ENCODE results near the gene MAST3. TPM values are rescaled to one million over a fixed set of nuclear protein-coding genes. Genes with fewer than 3 reads are reported as not detected.

MAST3 gene
- total and polyA plus RNA-seq, 2 of the 13 experiments (the other 11 are each of a cell fraction or from before 2014, with no cell fraction given), result 4.1 to 4.6 TPM

DNA sequence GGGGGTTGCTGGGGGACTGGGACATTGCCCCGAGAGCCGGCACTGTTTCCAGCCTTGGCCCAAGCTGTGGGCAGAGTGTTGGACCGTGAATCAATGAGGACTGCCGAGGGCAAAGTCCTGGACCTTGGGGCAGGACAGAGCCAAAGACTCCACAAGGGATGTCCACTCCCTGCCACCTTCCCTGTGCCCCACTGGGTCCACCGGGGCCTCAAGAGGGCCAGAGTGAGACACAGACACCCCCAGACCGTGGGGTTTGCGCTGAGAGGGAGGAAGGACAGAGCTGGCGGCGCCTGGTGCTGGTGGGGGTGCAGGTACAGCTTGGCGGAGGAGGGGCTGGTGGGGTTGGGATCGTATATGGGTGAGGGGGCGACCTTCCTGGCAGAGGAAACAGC lies 11.8 kb downstream of the MAST3 start (continued):
- TF ChIP-seq, protein P1, sequence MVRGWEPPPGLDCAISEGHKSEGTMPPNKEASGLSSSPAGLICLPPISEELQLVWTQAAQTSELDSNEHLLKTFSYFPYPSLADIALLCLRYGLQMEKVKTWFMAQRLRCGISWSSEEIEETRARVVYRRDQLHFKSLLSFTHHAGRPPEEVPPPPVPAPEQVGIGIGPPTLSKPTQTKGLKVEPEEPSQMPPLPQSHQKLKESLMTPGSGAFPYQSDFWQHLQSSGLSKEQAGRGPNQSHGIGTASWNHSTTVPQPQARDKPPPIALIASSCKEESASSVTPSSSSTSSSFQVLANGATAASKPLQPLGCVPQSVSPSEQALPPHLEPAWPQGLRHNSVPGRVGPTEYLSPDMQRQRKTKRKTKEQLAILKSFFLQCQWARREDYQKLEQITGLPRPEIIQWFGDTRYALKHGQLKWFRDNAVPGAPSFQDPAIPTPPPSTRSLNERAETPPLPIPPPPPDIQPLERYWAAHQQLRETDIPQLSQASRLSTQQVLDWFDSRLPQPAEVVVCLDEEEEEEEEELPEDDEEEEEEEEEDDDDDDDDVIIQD (CRISPR knock-in tag; IDR thresholded peaks at IDR 0.05; ENCODE audit: low read depth), result no peak
- TF ChIP-seq, protein P2, sequence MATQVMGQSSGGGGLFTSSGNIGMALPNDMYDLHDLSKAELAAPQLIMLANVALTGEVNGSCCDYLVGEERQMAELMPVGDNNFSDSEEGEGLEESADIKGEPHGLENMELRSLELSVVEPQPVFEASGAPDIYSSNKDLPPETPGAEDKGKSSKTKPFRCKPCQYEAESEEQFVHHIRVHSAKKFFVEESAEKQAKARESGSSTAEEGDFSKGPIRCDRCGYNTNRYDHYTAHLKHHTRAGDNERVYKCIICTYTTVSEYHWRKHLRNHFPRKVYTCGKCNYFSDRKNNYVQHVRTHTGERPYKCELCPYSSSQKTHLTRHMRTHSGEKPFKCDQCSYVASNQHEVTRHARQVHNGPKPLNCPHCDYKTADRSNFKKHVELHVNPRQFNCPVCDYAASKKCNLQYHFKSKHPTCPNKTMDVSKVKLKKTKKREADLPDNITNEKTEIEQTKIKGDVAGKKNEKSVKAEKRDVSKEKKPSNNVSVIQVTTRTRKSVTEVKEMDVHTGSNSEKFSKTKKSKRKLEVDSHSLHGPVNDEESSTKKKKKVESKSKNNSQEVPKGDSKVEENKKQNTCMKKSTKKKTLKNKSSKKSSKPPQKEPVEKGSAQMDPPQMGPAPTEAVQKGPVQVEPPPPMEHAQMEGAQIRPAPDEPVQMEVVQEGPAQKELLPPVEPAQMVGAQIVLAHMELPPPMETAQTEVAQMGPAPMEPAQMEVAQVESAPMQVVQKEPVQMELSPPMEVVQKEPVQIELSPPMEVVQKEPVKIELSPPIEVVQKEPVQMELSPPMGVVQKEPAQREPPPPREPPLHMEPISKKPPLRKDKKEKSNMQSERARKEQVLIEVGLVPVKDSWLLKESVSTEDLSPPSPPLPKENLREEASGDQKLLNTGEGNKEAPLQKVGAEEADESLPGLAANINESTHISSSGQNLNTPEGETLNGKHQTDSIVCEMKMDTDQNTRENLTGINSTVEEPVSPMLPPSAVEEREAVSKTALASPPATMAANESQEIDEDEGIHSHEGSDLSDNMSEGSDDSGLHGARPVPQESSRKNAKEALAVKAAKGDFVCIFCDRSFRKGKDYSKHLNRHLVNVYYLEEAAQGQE (IDR thresholded peaks at IDR 0.05; ENCODE audit: borderline replicate concordance in 1 of 2, low read depth in 1 of 2, low read length in 2 of 2), result no peak
- no peak for TF ChIP-seq CENPT (CRISPR knock-in tag; IDR thresholded peaks at IDR 0.05; ENCODE audit: low read depth)
- TF ChIP-seq, protein P3, sequence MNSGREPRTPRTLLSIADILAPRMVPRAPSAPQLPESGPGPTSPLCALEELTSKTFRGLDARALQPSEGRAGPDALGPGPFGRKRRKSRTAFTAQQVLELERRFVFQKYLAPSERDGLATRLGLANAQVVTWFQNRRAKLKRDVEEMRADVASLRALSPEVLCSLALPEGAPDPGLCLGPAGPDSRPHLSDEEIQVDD (CRISPR knock-in tag; IDR thresholded peaks at IDR 0.05; ENCODE audit: borderline replicate concordance), result no peak
- TF ChIP-seq, protein P4, sequence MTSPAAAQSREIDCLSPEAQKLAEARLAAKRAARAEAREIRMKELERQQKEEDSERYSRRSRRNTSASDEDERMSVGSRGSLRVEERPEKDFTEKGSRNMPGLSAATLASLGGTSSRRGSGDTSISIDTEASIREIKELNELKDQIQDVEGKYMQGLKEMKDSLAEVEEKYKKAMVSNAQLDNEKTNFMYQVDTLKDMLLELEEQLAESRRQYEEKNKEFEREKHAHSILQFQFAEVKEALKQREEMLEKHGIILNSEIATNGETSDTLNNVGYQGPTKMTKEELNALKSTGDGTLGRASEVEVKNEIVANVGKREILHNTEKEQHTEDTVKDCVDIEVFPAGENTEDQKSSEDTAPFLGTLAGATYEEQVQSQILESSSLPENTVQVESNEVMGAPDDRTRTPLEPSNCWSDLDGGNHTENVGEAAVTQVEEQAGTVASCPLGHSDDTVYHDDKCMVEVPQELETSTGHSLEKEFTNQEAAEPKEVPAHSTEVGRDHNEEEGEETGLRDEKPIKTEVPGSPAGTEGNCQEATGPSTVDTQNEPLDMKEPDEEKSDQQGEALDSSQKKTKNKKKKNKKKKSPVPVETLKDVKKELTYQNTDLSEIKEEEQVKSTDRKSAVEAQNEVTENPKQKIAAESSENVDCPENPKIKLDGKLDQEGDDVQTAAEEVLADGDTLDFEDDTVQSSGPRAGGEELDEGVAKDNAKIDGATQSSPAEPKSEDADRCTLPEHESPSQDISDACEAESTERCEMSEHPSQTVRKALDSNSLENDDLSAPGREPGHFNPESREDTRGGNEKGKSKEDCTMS (CRISPR knock-in tag; conservative IDR thresholded peaks at IDR 0.05), result no peak
- TF ChIP-seq HNRNPK (IDR thresholded peaks at IDR 0.05; ENCODE audit: low read depth, low read length, poor library complexity, severe bottlenecking), result no peak
- TF ChIP-seq ZBTB7A (CRISPR knock-in tag; IDR thresholded peaks at IDR 0.05), result 0 out of 2 replicates have a peak, but pooled peaks have one; percentile 38
- TF ChIP-seq ZNF652 (CRISPR knock-in tag; IDR thresholded peaks at IDR 0.05; ENCODE audit: borderline replicate concordance, low read depth), result no peak
- no peak for TF ChIP-seq SCMH1 (CRISPR knock-in tag; IDR thresholded peaks at IDR 0.05; ENCODE audit: borderline replicate concordance)
- TF ChIP-seq ZNF251 (CRISPR knock-in tag; IDR thresholded peaks at IDR 0.05), result no peak
- 0 out of 2 replicates have a peak, but pooled peaks have one; percentile 21 for TF ChIP-seq KAT8 (CRISPR knock-in tag; IDR thresholded peaks at IDR 0.05)
- TF ChIP-seq, protein P5, sequence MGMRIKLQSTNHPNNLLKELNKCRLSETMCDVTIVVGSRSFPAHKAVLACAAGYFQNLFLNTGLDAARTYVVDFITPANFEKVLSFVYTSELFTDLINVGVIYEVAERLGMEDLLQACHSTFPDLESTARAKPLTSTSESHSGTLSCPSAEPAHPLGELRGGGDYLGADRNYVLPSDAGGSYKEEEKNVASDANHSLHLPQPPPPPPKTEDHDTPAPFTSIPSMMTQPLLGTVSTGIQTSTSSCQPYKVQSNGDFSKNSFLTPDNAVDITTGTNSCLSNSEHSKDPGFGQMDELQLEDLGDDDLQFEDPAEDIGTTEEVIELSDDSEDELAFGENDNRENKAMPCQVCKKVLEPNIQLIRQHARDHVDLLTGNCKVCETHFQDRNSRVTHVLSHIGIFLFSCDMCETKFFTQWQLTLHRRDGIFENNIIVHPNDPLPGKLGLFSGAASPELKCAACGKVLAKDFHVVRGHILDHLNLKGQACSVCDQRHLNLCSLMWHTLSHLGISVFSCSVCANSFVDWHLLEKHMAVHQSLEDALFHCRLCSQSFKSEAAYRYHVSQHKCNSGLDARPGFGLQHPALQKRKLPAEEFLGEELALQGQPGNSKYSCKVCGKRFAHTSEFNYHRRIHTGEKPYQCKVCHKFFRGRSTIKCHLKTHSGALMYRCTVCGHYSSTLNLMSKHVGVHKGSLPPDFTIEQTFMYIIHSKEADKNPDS (CRISPR knock-in tag; IDR thresholded peaks at IDR 0.05), result 0 out of 2 replicates have a peak, but pooled peaks have one; percentile 48
- TF ChIP-seq, protein P6, sequence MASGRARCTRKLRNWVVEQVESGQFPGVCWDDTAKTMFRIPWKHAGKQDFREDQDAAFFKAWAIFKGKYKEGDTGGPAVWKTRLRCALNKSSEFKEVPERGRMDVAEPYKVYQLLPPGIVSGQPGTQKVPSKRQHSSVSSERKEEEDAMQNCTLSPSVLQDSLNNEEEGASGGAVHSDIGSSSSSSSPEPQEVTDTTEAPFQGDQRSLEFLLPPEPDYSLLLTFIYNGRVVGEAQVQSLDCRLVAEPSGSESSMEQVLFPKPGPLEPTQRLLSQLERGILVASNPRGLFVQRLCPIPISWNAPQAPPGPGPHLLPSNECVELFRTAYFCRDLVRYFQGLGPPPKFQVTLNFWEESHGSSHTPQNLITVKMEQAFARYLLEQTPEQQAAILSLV (CRISPR knock-in tag; IDR thresholded peaks at IDR 0.05; ENCODE audit: borderline replicate concordance), result no peak
- no peak for TF ChIP-seq ZSCAN22 (CRISPR knock-in tag; IDR thresholded peaks at IDR 0.05)
- TF ChIP-seq SP1 (IDR thresholded peaks at IDR 0.05), result no peak
- TF ChIP-seq SP1 (CRISPR knock-in tag; IDR thresholded peaks at IDR 0.05), result no peak
- TF ChIP-seq TSC22D2 (CRISPR knock-in tag; IDR thresholded peaks at IDR 0.05; ENCODE audit: borderline replicate concordance), result no peak
- TF ChIP-seq ZNF75D (CRISPR knock-in tag; IDR thresholded peaks at IDR 0.05; ENCODE audit: borderline replicate concordance), result no peak
- TF ChIP-seq NFRKB (IDR thresholded peaks at IDR 0.05), result no peak

Data from HepG2 (cell line).